Smooth muscle cell (in vitro differentiated cells): Measurements from ENCODE around the gene ACIN1. TPM values are rescaled to one million over a fixed set of nuclear protein-coding genes. Genes with fewer than 3 reads are reported as not detected.

Source experiments
- DNase-seq: peaks from one replicate; lab custom pipeline; 2025; ENCODE audit not compliant: unreplicated experiment; lab: John Stamatoyannopoulos, UW
- H2AFZ ChIP-seq: fragments of 200-600 bp; sonication (generic); 2 replicates; pipeline ENCODE4 v1.6.0; 2016; ENCODE audit warnings: antibody characterized with exemption, low read depth, mild to moderate bottlenecking
- H3F3A ChIP-seq: fragments of 200-600 bp; sonication (generic); 2 replicates; pipeline ENCODE4 v1.6.0; 2017; ENCODE audit warnings: antibody characterized with exemption, low read depth
- H3K27ac ChIP-seq: fragments of 200-600 bp; sonication (generic); 2 replicates; pipeline ENCODE4 v1.5.1; 2016; ENCODE audit warnings: low read depth, mild to moderate bottlenecking
- H3K27me3 ChIP-seq: fragments of 200-600 bp; sonication (generic); 2 replicates; pipeline ENCODE4 v1.6.1; 2016; ENCODE audit warnings: low read depth, mild to moderate bottlenecking
- H3K36me3 ChIP-seq: fragments of 200-600 bp; sonication (generic); 2 replicates; pipeline ENCODE4 v1.5.1; 2016; ENCODE audit warnings: low read depth
- H3K4me1 ChIP-seq: fragments of 200-600 bp; sonication (generic); 2 replicates; pipeline ENCODE4 v1.5.1; 2016; ENCODE audit warnings: low read depth
- H3K4me2 ChIP-seq: fragments of 200-600 bp; sonication (generic); 2 replicates; pipeline ENCODE4 v1.6.0; 2016; ENCODE audit warnings: mild to moderate bottlenecking
- H3K4me3 ChIP-seq: fragments of 200-600 bp; sonication (generic); 2 replicates; pipeline ENCODE4 v1.5.1; 2016; ENCODE audit warnings: mild to moderate bottlenecking
- H3K79me2 ChIP-seq: fragments of 200-600 bp; sonication (generic); 2 replicates; pipeline ENCODE4 v1.6.0; 2016; ENCODE audit warnings: low read depth, mild to moderate bottlenecking
- H3K9ac ChIP-seq: fragments of 200-600 bp; sonication (generic); 2 replicates; pipeline ENCODE4 v1.6.0; 2016; ENCODE audit warnings: low read depth
- H3K9me3 ChIP-seq: fragments of 200-600 bp; sonication (generic); replicated peaks from 2 replicates; pipeline ENCODE4 v1.5.1; 2016; ENCODE audit warnings: low read depth
- H4K20me1 ChIP-seq: fragments of 200-600 bp; sonication (generic); 2 replicates; pipeline ENCODE4 v1.6.0; 2016; ENCODE audit warnings: low read depth
- WGBS: methylation state at CpG from one replicate; pipeline ENCODE4 v1.1.7; 2016; ENCODE audit warnings: low lambda C conversion rate; 5-methylcytosine and 5-hydroxymethylcytosine counted together
- polyA plus RNA-seq: library from polyadenylated mRNA; unstranded; fragments of >200 nt; fragmentation: Nextera tagmentation; extraction: Ambion mirVana; gene quantifications from 2 replicates; pipeline ENCODE4 v1.2.1, GENCODE V29; 2016
- total RNA-seq: library from RNA; depleted of rRNA; stranded (reverse); fragments of >200 nt; gene quantifications from 2 replicates; pipeline ENCODE4 v1.2.3, GENCODE V29; 2014
- TF ChIP-seq, protein P1 (sequence below): fragments of 200-600 bp; sonication (generic); IDR thresholded peaks from 2 replicates; pipeline ENCODE4 v1.5.1; 2017; ENCODE audit warnings: borderline replicate concordance, mild to moderate bottlenecking, antibody characterized with exemption; ENCODE audit not compliant: insufficient read depth, poor library complexity, severe bottlenecking

The ACIN1 gene
- total and polyA plus RNA-seq, 2 experiments from 2014 or later, result 33.7 to 64.5 TPM

DNA sequence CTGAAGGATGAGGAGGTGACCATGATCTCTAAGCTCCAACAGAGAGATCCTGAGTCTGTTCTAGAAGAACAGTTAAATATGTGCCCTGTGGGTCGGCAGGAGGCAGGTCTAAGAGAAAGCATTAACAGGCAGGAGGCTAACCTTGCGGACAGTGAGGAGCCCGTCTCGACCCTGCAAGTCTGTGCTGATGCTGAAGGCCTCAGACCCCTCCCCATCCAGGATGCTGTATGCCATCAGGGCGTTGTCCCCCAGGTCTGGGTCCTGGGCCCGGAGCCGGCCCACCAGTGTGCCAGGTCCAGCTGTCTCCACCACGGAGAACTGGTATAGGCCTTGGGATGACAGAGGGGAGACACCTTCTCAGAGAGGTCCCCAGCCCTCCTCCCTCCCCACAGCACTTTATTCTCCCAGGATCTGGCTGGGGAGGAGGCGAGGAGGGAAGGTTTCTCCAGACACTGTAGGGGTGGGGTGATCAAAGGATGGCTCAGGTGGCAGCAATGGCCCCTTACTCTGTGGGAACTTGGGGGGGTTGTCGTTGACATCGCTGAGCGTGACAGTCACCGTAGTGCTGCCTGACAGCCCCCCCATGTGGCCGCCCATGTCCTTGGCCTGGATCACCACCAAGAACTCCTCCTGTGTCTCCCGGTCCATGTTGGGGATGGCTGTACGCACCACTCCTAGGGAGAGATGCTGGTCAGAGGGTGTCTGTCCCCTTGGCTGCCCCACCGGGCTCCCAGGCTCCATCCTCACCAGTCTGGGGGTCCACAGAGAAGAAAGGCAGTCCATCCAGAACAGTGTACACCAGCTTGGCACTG is 40.7 kb downstream of the ACIN1 start:
- TF ChIP-seq, protein P1, sequence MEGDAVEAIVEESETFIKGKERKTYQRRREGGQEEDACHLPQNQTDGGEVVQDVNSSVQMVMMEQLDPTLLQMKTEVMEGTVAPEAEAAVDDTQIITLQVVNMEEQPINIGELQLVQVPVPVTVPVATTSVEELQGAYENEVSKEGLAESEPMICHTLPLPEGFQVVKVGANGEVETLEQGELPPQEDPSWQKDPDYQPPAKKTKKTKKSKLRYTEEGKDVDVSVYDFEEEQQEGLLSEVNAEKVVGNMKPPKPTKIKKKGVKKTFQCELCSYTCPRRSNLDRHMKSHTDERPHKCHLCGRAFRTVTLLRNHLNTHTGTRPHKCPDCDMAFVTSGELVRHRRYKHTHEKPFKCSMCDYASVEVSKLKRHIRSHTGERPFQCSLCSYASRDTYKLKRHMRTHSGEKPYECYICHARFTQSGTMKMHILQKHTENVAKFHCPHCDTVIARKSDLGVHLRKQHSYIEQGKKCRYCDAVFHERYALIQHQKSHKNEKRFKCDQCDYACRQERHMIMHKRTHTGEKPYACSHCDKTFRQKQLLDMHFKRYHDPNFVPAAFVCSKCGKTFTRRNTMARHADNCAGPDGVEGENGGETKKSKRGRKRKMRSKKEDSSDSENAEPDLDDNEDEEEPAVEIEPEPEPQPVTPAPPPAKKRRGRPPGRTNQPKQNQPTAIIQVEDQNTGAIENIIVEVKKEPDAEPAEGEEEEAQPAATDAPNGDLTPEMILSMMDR, result peak; percentile 21
- no peak overlapping the region for H3K4me3 ChIP-seq
- H3K4me1 ChIP-seq, result peaks cover 5% of the 10 kb centered on the region
- H4K20me1 ChIP-seq, result no peaks in the 10 kb centered on the region
- H3K9ac ChIP-seq, result no peak overlapping the region
- no peak overlapping the region for H2AFZ ChIP-seq
- H3K27me3 ChIP-seq, result no peaks in the 10 kb centered on the region
- H3K4me2 ChIP-seq, result no peak overlapping the region
- 84% methylated on average over 17 of the region's 17 CpGs for WGBS
- peaks cover 11% of the 10 kb centered on the region for H3F3A ChIP-seq
- DNase-seq, result no peak
- H3K9me3 ChIP-seq, result no peaks in the 10 kb centered on the region
- H3K36me3 ChIP-seq, result no peaks in the 10 kb centered on the region
- H3K27ac ChIP-seq, result no peak overlapping the region
- H3K79me2 ChIP-seq, result no peaks in the 10 kb centered on the region

DNA sequence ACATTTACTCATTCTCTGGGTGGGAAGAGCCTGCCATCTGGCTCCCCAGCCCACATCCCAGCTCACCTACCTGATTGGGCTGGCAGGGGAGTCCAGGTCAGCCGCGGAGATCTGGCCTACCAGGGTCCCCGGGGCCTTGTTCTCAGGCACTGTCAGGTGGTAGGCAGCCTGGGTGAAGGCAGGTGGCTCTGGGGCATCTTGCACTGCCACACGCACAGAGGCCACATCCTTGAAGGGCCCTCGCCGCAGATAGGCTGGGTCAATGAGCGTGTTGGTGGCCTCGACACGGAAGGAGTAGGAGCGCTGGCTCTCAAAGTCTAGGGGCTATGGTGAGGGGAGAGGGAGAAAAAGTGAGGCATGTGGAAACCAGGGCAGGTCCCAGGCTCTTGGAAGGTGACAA is 41.5 kb downstream of the ACIN1 start:
- Histone ChIP-seq H3F3A (peaks cover 3% of the 10 kb centered on the region), H3K4me3 (no peak overlapping the region), H3K79me2 (no peaks in the 10 kb centered on the region), H3K36me3 (no peaks in the 10 kb centered on the region), H3K27me3 (no peaks in the 10 kb centered on the region), H4K20me1 (no peaks in the 10 kb centered on the region), H2AFZ (no peak overlapping the region), H3K27ac (no peak overlapping the region), H3K9me3 (no peaks in the 10 kb centered on the region), H3K4me1 (peaks cover 5% of the 10 kb centered on the region), H3K4me2 (no peak overlapping the region), H3K9ac (no peak overlapping the region)
- DNase-seq, result no peak
- TF ChIP-seq, protein P1, result no peak
- 97% methylated on average over 10 of the region's 10 CpGs for WGBS

DNA sequence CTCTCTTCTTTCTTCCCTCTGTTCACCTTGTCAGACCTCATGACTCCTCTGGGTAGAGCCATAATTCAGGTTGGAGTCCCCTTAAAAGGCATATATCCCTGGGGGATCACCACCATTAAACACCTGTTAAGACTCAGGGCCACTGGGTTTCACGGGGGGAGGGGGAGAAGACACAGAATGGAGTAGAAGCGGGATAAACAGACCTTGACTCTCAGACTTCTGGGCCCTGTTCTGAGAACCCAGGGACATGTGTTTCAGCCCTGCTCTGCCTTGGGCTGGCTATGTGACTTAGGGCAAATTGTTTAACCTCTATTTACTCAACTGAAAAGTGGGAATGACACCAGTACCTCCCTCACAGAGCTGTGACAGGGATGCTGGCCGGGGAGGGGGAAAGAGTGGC is 42.3 kb downstream of the ACIN1 start:
- Histone ChIP-seq H3K4me3 (no peak overlapping the region), H3K27me3 (no peaks in the 10 kb centered on the region), H3F3A (no peaks in the 10 kb centered on the region), H3K9ac (no peak overlapping the region), H3K9me3 (no peaks in the 10 kb centered on the region), H2AFZ (no peak overlapping the region), H3K27ac (no peak overlapping the region), H4K20me1 (no peaks in the 10 kb centered on the region), H3K79me2 (no peaks in the 10 kb centered on the region), H3K4me1 (peaks cover 5% of the 10 kb centered on the region), H3K4me2 (no peak overlapping the region), H3K36me3 (no peaks in the 10 kb centered on the region)
- 89% methylated on average over 3 of the region's 3 CpGs for WGBS
- TF ChIP-seq, protein P1, result no peak
- DNase-seq, result no peak

DNA sequence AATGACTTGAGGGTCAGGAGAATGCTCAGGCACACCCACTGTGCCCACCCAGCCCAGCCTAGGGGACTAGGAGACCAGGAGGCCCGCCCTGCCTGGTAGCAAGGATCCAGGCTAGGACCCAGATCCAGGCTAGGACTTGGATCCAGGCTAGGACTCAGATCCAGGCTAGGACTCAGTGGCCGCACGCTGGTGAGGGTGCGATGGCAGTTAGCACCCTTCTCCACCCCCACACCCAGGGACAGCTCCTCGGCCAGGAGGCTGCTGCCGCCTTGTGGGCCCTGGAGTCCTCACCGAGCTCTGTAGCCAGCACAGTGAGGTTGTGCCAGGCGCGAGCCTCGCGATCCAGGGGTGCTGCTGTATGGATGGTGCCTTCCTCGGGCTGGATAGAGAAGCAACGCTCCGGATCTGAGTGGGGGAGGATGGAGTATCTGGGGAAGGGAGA is 42.7 kb downstream of the ACIN1 start:
- TF ChIP-seq, protein P1, result no peak
- H3K36me3 ChIP-seq, result no peaks in the 10 kb centered on the region
- no peaks in the 10 kb centered on the region for H3K9me3 ChIP-seq
- no peaks in the 10 kb centered on the region for H3K27me3 ChIP-seq
- H3F3A ChIP-seq, result no peaks in the 10 kb centered on the region
- no peak overlapping the region for H3K27ac ChIP-seq
- 82% methylated on average over 14 of the region's 14 CpGs for WGBS
- H3K79me2 ChIP-seq, result no peaks in the 10 kb centered on the region
- H4K20me1 ChIP-seq, result no peaks in the 10 kb centered on the region
- H2AFZ ChIP-seq, result no peak overlapping the region
- H3K4me3 ChIP-seq, result no peak overlapping the region
- DNase-seq, result no peak
- H3K4me1 ChIP-seq, result peaks cover 5% of the 10 kb centered on the region
- no peak overlapping the region for H3K9ac ChIP-seq
- H3K4me2 ChIP-seq, result no peak overlapping the region
